Embryonic facial prominence (tissue), 1 donor: ENCODE measurements around the gene EFR3B.

Source experiments
- DNase-seq: peaks from one replicate; pipeline ENCODE4 v3.0.0-alpha.2; 2016; ENCODE audit errors: extremely low spot score

The EFR3B gene

DNA sequence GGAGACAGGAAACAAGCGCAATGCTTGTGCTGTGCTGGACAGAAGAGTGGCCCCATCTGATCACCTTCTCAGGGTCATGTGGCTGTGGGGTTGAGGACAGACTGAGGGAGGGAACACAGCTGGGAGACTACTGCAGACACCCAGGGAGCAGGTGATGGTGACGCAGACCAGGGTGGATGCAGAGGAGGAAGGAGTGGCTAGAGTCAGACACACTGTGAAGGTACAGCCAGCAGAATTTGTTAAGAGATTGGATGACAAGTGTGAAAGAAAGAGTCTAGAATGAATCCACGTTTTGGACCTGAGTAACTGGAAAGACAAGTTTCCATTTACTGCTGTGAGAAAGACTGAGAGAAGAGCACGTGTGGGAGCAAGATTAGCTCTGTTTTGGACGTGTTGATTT, 142.4 kb downstream of the EFR3B start:
- no peak for DNase-seq

DNA sequence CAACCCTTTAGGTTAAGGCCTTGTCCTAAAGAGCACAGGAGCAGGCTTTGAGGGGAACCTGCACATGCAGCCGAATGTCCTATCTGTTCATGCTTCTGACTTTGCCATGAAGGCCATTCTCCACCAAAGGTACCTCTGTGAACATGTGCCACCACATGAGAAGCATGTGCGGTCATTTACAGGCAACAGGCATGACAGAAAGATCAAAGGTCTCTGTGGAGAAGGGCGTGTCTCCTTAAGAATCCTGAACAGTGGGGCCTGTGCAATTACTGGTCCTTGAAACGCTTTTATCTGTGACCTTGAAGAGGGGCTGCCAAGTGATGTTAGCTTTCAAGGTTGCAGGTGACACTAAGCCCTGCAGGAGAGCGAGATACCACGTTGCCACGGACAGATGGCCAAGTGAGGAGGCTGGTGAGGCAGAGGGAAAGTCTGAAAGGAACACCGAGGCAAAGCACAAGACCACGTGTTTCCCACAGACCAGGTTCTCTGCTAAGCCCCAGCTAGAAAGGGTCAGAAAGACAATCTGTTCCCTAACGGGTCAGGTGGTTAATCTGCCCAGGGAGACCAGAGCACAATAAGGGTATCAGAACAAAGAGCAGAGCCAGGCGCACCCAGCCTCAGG, 146.0 kb downstream of the EFR3B start:
- no peak for DNase-seq

DNA sequence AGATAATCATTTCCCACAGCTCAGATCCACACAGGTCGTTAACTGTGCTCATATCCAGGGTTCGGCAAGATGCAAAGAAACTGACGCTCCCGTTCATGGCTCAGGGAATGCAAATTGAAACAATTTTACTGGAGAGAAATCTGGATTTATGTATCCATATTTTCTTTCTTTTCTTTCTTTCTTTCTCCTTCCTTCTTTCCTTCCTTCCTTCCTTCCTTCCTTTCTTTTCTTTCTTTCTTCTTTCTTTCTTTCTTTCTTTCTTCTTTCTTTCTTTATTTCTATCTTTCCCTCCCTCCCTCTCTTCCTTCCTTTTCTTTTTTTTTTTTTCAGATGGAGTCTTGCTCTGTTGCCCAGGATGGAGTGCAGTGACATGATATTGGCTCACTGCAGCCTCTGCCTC, 146.5 kb downstream of the EFR3B start:
- no peak for DNase-seq

DNA sequence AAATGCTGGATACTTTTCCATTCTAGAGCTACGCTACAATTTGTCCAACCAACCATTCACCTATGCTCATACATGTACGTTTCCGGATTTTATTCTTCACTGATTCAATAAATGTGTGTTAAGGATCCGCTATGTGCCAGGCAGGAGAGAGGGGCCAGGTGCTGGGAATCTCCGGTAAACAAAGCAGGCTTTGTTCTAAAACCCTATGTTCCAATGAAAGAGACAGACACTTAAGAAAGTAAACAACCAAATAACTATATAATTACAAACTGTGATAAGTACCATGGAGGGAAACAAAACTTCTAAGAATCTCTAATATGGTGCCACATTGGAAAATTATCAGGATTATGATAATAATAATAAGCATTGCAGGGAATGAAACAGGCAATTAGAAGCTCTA, 148.7 kb downstream of the EFR3B start:
- no peak for DNase-seq

DNA sequence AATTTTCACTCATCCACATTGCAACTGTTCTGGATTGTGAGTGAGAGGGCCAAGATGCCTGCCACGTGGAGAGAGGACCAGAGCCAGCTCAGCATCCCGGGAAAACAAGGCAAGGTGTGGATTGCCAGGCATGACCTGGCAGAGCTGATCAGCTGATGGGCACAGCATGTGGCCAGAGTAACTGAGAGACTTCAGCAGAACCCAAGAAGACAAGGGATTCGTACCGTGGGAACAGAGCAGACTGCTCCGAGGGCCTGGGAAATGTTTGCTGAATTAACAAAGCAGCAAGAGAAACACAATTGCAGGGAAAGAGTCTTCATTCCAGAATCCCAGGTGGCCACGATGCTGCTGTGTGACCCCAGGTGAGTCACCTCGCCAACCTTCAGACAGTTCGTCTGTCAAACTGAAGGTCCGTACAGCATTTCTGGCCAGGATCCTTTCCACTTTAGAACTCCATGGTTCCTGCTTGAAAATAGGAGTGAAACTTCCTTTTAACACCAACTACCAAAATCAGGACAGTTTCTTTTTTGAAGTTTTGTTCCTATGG, 152.8 kb downstream of the EFR3B start:
- DNase-seq: no peak

DNA sequence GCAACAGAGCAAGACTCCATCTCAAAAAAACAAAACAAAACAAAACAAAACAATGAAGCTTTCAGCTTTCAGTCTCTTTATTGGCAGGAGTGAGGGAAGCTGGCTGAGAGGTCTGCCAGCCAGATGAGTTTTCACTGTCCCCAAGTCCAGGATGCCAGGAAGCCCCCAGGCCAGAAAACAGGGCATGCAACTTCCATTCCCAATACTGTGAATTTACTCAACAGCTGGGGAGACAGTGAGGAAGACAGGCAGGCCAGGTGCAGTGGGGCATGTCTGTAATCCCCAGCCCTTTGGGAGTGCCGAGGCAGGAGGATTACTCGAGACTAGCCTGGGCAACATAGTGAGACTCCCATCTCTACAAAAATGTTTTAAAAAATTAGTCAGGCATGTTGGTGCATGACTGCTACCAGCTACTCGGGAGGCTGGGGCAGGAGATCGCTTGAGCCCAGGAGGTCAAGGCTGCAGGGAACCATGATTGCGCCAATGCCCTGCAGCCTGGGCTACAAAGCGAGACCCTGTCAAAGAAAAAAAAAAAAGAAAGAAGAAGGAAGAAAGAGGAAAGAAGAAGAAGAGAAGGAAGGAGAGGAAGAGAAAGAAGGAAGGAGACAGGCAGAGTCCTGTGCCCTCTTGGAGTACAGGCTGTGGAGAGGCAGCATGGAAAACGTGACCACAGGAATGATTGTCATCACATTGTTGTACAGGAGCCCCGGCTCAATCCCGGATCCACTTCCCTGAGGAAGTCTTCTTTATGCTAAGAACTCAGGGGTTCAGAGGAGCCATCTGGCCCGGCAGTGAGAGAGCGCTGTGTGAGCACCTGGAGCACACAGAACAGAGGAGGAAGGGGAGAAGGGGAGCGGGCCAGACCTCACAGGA, 155.7 kb downstream of the EFR3B start:
- DNase-seq: no peak

DNA sequence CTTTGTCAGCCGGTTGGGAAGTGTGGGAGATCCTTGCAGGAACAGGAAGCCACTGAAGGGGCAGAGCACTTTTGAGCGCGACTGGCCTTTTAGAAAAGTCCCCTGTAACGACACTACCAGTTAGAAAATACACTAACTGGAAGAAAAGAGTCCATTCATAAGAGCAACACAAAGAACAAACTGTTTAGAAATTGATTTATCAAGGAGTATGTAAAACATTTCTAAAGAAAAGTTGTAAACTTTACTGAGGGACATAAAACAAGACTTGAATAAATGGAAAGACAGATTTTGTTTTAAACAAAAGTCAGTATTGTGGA, 156.3 kb downstream of the EFR3B start:
- no peak for DNase-seq

DNA sequence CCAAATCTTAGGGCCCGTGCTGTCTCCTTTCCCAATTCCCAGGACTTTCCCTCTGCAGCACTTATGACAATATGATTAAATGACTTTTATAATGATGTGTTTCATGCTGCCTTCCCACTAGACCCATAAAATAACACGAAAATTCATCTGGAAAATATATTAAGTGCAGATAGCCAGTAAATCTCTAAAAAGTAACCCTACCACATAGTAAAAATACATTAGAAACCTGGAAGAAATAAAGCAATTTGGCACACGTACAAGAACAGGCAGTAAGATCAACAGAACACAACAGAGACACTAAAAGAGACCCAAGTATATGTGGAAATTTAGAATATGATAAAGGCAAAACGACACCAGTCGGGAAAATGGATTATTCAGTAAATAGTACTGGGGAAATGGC, 156.7 kb downstream of the EFR3B start:
- no peak for DNase-seq

DNA sequence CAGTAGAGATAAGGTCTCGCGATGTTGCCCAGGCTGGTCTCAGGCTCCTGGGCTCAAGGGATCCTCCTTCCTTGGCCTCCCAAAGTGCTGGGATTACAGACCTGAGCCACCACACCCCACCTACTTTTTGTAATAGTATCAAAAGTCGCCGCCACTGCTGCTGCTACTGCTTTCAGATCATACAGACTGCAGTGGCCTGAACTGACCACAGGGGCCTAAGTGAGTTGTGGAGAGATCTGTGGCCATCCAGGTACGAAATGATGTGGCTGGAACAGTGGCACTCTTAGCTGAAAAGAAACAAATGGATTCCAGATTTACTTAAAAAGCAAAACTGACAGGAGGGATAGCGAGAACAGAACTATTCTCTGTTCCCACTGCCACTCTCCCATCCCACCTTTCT, 159.4 kb downstream of the EFR3B start:
- no peak for DNase-seq

DNA sequence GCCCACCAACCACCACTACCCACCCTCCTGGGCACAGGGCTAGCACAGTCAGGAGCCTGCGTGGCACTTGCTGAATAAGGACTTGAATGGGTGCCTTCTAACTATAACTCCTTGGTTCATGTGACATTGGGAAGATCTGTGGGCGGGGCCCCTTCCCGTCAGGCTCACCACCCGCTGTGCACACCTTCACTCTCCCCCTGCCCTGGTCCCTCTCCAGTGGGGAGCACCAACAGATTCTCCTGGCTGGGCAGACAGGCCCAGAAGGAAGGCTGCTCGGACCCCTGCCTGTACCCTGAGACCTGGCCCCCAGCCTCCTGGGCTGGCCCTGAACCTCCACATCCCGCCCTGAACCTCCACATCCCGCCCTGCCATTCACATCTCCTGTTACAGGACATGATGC, 159.9 kb downstream of the EFR3B start:
- DNase-seq: no peak

DNA sequence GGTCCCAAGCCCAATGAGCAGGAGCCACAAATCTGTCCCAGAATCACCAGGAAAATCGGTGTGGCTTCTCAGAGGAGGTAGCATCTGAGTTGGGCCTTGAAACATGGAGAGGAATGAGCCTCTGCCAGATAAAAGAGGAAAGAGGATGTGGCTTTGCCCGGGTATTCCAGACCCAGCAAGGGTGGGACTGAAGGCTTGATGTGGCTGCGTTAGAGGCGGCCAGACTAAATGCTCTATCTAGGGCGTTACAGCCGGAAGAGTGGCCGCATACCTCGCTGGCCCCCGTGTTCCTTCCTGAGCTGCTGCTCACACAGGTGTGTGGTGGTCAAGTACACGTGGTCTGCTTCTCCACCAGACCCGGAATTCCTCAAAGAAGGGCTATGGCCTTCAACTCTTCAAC, 160.4 kb downstream of the EFR3B start:
- DNase-seq: no peak

DNA sequence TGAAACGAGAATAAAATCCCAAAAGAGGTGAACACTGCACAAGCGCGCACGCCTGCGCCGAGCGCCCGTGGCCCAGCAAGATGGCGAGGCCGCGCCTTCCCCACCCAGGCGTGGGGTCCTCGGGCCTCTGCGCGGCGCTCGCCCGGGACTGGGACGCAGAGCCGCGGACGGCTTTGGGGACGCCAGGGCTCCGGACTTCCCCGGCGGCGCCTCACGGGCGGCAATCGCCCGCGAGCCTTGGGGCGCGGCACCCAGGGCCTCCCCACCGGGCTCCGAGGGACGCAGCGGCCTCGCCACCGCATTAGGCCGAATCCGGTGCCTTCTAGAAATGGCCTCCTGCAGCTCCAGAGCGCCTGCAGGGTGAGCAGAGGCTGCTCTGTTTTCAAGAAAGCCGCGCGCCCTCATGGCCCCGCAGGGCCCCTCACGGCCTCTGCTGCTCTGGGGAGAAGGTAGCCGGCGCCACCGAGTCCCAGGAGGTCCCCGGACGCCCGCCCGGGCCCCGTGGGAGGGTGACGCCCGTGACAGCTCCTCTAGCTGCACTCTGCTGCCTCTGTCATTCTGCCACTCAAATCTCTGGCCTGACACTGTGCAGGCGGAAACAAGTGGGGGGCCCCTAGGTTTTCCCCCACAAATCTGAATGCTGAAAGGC, 162.4 kb downstream of the EFR3B start:
- no peak for DNase-seq

DNA sequence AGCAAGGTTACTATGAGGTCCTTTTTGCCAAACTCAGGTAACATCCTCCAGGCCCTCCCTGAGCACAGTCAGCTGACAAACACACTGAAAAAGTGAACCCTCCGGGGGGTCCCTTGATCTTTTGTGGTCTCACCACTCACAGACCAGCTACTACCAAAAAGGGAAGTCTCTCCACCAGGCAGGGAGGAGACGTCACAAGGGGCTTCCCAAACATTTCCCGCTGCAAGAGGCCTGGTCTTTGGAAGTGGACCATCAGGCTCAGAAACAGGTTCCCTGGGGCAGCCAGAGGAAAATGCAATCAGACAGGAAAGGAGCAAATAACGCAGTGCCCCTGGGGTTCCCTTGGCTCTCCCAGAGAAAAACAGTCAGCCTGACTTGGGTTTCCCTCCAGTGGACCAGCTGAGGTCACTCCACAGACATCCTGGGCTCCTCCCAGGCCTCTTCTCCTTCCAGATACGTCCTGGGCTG, 165.2 kb downstream of the EFR3B start:
- no peak for DNase-seq
